K562 (cell line): Measurements from ENCODE around the gene KCND1. TPM values are rescaled to one million over a fixed set of nuclear protein-coding genes. Genes with fewer than 3 reads are reported as not detected.

Experiments used
- CREM ChIP-seq: IDR thresholded peaks from 2 replicates; pipeline ENCODE4 v1.6.1; 2014; ENCODE audit warnings: antibody characterized with exemption, low read depth
- GATA2 ChIP-seq: sonication (generic); formaldehyde crosslinking; IDR thresholded peaks from 2 replicates; pipeline ENCODE4 v1.4.0; 2020; ENCODE audit warnings: mild to moderate bottlenecking, missing genetic modification reagents
- MTF1 ChIP-seq: fragments of 250-450 bp; sonication (Bioruptor Pico); IDR thresholded peaks from 2 replicates; pipeline ENCODE4 v1.9.0; 2021; ENCODE audit warnings: moderate library complexity, mild to moderate bottlenecking, inconsistent platforms, borderline replicate concordance
- PPARD ChIP-seq: fragments of 250-450 bp; sonication (Bioruptor Pico); IDR thresholded peaks from 2 replicates; pipeline ENCODE4 v1.8.0; 2022; ENCODE audit warnings: inconsistent platforms, mild to moderate bottlenecking, moderate library complexity
- RAD21 ChIP-seq, 2 experiments: fragments of 250-450 bp in 1 of 2; fragments of 450-650 bp in 1 of 2; sonication (Bioruptor Pico) in 1 of 2; formaldehyde crosslinking in 1 of 2; IDR thresholded peaks in 1 of 2; conservative IDR thresholded peaks in 1 of 2; 2 replicates each; pipeline versions ENCODE4 v1.4.0 to v1.8.0; 2020 to 2022; ENCODE audit warnings: mild to moderate bottlenecking in 2 of 2, moderate library complexity in 1 of 2
- TOE1 ChIP-seq, 2 experiments: fragments of 450-650 bp in 1 of 2; sonication (generic) in 1 of 2; formaldehyde crosslinking in 1 of 2; IDR thresholded peaks; 2 replicates each; pipeline versions ENCODE4 v1.7.1 to v1.8.0; 2016 to 2022; ENCODE audit warnings: borderline replicate concordance in 2 of 2, mild to moderate bottlenecking in 2 of 2, antibody characterized with exemption in 1 of 2, inconsistent platforms in 1 of 2, low read depth in 1 of 2, missing genetic modification reagents in 1 of 2, moderate library complexity in 1 of 2
- polyA plus RNA-seq, 8 experiments: library from polyadenylated mRNA; depleted of rRNA in 4 of 8; stranded (reverse) in 5 of 8; unstranded in 3 of 8; fragments of >200 nt; fragmentation: Nextera tagmentation in 2 of 8; fragmentation: Illumina TruSeq in 1 of 8; extraction: Ambion mirVana in 2 of 8; extraction: Trizol in 1 of 8; gene quantifications; 2 replicates each; pipeline versions ENCODE4 v1.2.1 to v1.2.3, GENCODE V29; 2011 to 2014; ENCODE audit warnings: inconsistent platforms in 1 of 8, missing spikeins in 1 of 8
- total RNA-seq, 7 experiments: library from RNA; depleted of rRNA in 6 of 7; stranded (reverse); fragments of >200 nt in 6 of 7; fragmentation: Illumina TruSeq in 2 of 7; extraction: Trizol in 2 of 7; gene quantifications; 2 replicates each; pipeline versions ENCODE4 v1.2.1 to v1.2.3, GENCODE V29; 2011 to 2021; ENCODE audit warnings: low replicate concordance in 1 of 7
- TF ChIP-seq, protein P1 (sequence below), 2 experiments: IDR thresholded peaks in 1 of 2; conservative IDR thresholded peaks in 1 of 2; 2 replicates each; pipeline ENCODE4 v1.6.1; 2016; ENCODE audit warnings: low read depth in 2 of 2, mild to moderate bottlenecking in 1 of 2, missing compliant biosample characterization in 1 of 2, missing genetic modification characterization in 1 of 2, moderate library complexity in 1 of 2
- TF ChIP-seq, protein P2 (sequence below): fragments of 200-800 bp; sonication (Bioruptor generic); IDR thresholded peaks from 2 replicates; pipeline ENCODE4 v1.6.1; 2016; ENCODE audit warnings: missing genetic modification characterization, missing compliant biosample characterization
- TF ChIP-seq, protein P3 (sequence below): fragments of 450-650 bp; formaldehyde crosslinking; IDR thresholded peaks from 2 replicates; pipeline ENCODE4 v1.4.0; 2022; ENCODE audit warnings: missing genetic modification characterization
- TF ChIP-seq, protein P4 (sequence below): fragments of 450-650 bp; IDR thresholded peaks from 2 replicates; pipeline ENCODE4 v1.6.1; 2017; ENCODE audit warnings: antibody characterized with exemption, mild to moderate bottlenecking
- TF ChIP-seq, protein P5 (sequence below): fragments of 250-450 bp; sonication (Bioruptor Pico); IDR thresholded peaks from 2 replicates; pipeline ENCODE4 v1.9.0; 2021; ENCODE audit warnings: mild to moderate bottlenecking

The KCND1 gene
- total and polyA plus RNA-seq, 9 of the 15 experiments (the other 6 are each of a cell fraction or from before 2014, with no cell fraction given): 0.06 to 0.83 (median 0.39) TPM; not detected in 1

DNA sequence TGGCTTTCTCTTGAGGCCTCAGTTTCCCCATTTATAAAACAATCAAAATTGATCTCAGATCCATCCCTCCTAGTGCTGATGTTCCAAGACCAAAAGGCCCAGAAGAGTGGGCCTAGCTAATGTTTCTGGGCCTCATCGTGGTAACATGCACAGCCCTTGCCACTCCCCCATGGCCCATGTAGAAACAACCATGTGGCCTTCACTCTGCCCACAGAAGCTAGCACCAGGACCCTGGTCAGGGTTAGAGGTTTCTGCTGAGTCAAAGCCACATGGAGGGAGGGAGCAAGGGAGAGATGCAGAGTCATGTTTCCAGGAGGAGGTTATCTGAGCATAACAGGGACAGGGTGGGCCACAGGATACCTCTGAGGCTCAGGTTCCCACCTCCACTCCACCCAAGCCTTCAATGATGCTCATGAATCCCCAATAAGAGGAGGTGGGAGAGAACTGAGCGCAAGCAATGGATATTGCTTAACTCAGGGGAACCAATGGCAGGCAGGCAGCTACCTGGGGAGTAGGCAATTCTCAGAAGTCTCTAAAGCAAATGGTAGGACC lies 31.2 kb downstream of the KCND1 start (continued):
- TF ChIP-seq, protein P1, sequence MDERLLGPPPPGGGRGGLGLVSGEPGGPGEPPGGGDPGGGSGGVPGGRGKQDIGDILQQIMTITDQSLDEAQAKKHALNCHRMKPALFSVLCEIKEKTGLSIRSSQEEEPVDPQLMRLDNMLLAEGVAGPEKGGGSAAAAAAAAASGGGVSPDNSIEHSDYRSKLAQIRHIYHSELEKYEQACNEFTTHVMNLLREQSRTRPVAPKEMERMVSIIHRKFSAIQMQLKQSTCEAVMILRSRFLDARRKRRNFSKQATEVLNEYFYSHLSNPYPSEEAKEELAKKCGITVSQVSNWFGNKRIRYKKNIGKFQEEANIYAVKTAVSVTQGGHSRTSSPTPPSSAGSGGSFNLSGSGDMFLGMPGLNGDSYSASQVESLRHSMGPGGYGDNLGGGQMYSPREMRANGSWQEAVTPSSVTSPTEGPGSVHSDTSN (CRISPR knock-in tag; IDR thresholded peaks at IDR 0.05; ENCODE audit: low read depth): no peak
- TF ChIP-seq, protein P1 (tag; conservative IDR thresholded peaks at IDR 0.05; ENCODE audit: low read depth): no peak
- TF ChIP-seq, protein P2, sequence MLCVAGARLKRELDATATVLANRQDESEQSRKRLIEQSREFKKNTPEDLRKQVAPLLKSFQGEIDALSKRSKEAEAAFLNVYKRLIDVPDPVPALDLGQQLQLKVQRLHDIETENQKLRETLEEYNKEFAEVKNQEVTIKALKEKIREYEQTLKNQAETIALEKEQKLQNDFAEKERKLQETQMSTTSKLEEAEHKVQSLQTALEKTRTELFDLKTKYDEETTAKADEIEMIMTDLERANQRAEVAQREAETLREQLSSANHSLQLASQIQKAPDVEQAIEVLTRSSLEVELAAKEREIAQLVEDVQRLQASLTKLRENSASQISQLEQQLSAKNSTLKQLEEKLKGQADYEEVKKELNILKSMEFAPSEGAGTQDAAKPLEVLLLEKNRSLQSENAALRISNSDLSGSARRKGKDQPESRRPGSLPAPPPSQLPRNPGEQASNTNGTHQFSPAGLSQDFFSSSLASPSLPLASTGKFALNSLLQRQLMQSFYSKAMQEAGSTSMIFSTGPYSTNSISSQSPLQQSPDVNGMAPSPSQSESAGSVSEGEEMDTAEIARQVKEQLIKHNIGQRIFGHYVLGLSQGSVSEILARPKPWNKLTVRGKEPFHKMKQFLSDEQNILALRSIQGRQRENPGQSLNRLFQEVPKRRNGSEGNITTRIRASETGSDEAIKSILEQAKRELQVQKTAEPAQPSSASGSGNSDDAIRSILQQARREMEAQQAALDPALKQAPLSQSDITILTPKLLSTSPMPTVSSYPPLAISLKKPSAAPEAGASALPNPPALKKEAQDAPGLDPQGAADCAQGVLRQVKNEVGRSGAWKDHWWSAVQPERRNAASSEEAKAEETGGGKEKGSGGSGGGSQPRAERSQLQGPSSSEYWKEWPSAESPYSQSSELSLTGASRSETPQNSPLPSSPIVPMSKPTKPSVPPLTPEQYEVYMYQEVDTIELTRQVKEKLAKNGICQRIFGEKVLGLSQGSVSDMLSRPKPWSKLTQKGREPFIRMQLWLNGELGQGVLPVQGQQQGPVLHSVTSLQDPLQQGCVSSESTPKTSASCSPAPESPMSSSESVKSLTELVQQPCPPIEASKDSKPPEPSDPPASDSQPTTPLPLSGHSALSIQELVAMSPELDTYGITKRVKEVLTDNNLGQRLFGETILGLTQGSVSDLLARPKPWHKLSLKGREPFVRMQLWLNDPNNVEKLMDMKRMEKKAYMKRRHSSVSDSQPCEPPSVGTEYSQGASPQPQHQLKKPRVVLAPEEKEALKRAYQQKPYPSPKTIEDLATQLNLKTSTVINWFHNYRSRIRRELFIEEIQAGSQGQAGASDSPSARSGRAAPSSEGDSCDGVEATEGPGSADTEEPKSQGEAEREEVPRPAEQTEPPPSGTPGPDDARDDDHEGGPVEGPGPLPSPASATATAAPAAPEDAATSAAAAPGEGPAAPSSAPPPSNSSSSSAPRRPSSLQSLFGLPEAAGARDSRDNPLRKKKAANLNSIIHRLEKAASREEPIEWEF (CRISPR knock-in tag): no peak
- TF ChIP-seq CREM (0 out of 2 replicates have a peak, but pooled peaks have one; percentile 23), RAD21 (CRISPR knock-in tag; conservative IDR thresholded peaks at IDR 0.05 in 1 of 2, IDR thresholded peaks at IDR 0.05 in 1 of 2) (no peak), GATA2 (no peak; the same call in 1 of the 2 replicates), PPARD (CRISPR knock-in tag) (no peak), TOE1 (IDR thresholded peaks at IDR 0.05; ENCODE audit: borderline replicate concordance) (0 out of 2 replicates have a peak, but pooled peaks have one; percentile 25), TOE1 (CRISPR knock-in tag; IDR thresholded peaks at IDR 0.05; ENCODE audit: borderline replicate concordance, low read depth) (no peak), MTF1 (CRISPR knock-in tag) (no peak)
- TF ChIP-seq, protein P3, sequence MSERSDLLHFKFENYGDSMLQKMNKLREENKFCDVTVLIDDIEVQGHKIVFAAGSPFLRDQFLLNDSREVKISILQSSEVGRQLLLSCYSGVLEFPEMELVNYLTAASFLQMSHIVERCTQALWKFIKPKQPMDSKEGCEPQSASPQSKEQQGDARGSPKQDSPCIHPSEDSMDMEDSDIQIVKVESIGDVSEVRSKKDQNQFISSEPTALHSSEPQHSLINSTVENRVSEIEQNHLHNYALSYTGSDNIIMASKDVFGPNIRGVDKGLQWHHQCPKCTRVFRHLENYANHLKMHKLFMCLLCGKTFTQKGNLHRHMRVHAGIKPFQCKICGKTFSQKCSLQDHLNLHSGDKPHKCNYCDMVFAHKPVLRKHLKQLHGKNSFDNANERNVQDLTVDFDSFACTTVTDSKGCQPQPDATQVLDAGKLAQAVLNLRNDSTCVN (CRISPR knock-in tag): no peak
- TF ChIP-seq, protein P4, sequence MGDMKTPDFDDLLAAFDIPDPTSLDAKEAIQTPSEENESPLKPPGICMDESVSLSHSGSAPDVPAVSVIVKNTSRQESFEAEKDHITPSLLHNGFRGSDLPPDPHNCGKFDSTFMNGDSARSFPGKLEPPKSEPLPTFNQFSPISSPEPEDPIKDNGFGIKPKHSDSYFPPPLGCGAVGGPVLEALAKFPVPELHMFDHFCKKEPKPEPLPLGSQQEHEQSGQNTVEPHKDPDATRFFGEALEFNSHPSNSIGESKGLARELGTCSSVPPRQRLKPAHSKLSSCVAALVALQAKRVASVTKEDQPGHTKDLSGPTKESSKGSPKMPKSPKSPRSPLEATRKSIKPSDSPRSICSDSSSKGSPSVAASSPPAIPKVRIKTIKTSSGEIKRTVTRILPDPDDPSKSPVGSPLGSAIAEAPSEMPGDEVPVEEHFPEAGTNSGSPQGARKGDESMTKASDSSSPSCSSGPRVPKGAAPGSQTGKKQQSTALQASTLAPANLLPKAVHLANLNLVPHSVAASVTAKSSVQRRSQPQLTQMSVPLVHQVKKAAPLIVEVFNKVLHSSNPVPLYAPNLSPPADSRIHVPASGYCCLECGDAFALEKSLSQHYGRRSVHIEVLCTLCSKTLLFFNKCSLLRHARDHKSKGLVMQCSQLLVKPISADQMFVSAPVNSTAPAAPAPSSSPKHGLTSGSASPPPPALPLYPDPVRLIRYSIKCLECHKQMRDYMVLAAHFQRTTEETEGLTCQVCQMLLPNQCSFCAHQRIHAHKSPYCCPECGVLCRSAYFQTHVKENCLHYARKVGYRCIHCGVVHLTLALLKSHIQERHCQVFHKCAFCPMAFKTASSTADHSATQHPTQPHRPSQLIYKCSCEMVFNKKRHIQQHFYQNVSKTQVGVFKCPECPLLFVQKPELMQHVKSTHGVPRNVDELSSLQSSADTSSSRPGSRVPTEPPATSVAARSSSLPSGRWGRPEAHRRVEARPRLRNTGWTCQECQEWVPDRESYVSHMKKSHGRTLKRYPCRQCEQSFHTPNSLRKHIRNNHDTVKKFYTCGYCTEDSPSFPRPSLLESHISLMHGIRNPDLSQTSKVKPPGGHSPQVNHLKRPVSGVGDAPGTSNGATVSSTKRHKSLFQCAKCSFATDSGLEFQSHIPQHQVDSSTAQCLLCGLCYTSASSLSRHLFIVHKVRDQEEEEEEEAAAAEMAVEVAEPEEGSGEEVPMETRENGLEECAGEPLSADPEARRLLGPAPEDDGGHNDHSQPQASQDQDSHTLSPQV: peak; percentile 99
- TF ChIP-seq, protein P5, sequence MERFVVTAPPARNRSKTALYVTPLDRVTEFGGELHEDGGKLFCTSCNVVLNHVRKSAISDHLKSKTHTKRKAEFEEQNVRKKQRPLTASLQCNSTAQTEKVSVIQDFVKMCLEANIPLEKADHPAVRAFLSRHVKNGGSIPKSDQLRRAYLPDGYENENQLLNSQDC (CRISPR knock-in tag): no peak
